ENCODE measurements around the gene RFT1.

DNA sequence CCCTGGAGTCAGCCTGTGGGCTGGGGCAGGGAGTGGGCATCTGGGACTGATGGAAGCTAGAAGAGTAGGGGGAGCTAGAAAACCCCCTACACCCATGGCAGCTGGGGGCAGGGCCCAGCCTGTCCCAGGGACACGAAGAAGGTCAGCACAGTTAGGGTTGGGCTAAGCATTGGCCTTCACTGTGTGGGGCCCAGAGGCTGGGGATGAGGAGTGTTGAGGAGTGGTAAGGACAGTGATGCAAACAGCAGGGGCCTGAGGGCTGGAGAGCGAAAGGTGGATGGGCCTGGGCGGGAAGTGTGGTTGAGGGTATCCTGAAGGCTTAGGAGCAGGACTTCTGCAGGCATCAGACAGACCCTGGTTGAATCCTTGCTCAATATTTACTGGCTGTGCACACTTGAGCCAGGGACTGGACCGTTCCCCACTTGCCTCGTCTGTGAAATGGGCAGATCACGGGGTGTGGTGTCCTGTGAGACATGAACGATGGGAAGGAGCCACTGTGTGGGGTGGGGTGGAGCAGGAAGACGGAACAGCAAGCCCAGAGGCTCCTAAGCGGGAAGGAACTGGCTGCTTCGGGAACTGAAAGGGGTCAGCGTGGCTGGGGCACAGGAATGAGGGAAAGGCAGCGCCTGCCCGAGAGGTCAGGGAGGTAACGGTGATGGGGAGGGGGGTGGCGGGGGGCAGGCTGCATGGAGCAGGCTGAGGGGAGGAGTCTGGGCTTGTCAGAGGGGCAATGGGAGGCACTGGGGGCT is 38.1 kb upstream of the RFT1 start:
- TF ChIP-seq, protein P1, sequence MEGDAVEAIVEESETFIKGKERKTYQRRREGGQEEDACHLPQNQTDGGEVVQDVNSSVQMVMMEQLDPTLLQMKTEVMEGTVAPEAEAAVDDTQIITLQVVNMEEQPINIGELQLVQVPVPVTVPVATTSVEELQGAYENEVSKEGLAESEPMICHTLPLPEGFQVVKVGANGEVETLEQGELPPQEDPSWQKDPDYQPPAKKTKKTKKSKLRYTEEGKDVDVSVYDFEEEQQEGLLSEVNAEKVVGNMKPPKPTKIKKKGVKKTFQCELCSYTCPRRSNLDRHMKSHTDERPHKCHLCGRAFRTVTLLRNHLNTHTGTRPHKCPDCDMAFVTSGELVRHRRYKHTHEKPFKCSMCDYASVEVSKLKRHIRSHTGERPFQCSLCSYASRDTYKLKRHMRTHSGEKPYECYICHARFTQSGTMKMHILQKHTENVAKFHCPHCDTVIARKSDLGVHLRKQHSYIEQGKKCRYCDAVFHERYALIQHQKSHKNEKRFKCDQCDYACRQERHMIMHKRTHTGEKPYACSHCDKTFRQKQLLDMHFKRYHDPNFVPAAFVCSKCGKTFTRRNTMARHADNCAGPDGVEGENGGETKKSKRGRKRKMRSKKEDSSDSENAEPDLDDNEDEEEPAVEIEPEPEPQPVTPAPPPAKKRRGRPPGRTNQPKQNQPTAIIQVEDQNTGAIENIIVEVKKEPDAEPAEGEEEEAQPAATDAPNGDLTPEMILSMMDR (IDR thresholded peaks at IDR 0.05) = no peak
- TF ChIP-seq POLR2A (IDR thresholded peaks at IDR 0.05) (no peak), POLR2AphosphoS5 (IDR thresholded peaks at IDR 0.05) (no peak)

Measured in transverse colon (tissue), 4 donors.